ENCODE results near the gene COMMD1.
"Not testable (repeated sequence)": the region's sequence is repeated elsewhere in the genome, so short reads cannot be mapped to it uniquely, and the experiment has no call there.

DNA sequence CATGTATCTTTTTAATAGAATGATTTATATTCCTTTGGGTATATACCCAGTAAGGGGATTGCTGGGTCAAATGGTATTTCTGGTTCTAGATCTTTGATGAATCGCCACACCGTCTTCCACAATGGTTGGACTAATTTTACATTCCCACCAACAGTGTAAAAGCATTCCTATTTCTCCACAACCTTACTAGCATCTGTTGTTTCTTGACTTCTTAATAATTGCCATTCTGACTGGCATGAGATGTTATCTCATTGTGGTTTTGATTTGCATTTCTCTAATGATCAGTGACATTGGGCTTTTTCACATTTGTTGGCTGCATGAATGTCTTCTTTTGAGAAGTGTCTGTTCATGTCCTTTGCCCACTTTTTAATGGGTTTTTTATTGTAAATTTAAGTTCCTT, 220.8 kb downstream of the COMMD1 start:
- not testable (repeated sequence) for TF ChIP-seq JUND (IDR thresholded peaks at IDR 0.05); EP300 (IDR thresholded peaks at IDR 0.05; ENCODE audit: borderline replicate concordance in 1 of 2, low read depth in 1 of 2, low read length in 1 of 2); RFX5 (IDR thresholded peaks at IDR 0.05; ENCODE audit: low read length); RAD21 (IDR thresholded peaks at IDR 0.05; ENCODE audit: low read length); TAF1 (IDR thresholded peaks at IDR 0.05; ENCODE audit: borderline replicate concordance, low read depth, low read length); GABPA (IDR thresholded peaks at IDR 0.05; ENCODE audit: low read depth); MEF2A (IDR thresholded peaks at IDR 0.05; ENCODE audit: borderline replicate concordance, low read depth); FOXM1 (IDR thresholded peaks at IDR 0.05; ENCODE audit: low read depth); EZH2phosphoT487 (IDR thresholded peaks at IDR 0.05; ENCODE audit: borderline replicate concordance, low read depth); RCOR1 (IDR thresholded peaks at IDR 0.05; ENCODE audit: low read length)
- TF ChIP-seq, protein P1, sequence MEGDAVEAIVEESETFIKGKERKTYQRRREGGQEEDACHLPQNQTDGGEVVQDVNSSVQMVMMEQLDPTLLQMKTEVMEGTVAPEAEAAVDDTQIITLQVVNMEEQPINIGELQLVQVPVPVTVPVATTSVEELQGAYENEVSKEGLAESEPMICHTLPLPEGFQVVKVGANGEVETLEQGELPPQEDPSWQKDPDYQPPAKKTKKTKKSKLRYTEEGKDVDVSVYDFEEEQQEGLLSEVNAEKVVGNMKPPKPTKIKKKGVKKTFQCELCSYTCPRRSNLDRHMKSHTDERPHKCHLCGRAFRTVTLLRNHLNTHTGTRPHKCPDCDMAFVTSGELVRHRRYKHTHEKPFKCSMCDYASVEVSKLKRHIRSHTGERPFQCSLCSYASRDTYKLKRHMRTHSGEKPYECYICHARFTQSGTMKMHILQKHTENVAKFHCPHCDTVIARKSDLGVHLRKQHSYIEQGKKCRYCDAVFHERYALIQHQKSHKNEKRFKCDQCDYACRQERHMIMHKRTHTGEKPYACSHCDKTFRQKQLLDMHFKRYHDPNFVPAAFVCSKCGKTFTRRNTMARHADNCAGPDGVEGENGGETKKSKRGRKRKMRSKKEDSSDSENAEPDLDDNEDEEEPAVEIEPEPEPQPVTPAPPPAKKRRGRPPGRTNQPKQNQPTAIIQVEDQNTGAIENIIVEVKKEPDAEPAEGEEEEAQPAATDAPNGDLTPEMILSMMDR (IDR thresholded peaks at IDR 0.05), result not testable (repeated sequence)
- TF ChIP-seq, protein P2, sequence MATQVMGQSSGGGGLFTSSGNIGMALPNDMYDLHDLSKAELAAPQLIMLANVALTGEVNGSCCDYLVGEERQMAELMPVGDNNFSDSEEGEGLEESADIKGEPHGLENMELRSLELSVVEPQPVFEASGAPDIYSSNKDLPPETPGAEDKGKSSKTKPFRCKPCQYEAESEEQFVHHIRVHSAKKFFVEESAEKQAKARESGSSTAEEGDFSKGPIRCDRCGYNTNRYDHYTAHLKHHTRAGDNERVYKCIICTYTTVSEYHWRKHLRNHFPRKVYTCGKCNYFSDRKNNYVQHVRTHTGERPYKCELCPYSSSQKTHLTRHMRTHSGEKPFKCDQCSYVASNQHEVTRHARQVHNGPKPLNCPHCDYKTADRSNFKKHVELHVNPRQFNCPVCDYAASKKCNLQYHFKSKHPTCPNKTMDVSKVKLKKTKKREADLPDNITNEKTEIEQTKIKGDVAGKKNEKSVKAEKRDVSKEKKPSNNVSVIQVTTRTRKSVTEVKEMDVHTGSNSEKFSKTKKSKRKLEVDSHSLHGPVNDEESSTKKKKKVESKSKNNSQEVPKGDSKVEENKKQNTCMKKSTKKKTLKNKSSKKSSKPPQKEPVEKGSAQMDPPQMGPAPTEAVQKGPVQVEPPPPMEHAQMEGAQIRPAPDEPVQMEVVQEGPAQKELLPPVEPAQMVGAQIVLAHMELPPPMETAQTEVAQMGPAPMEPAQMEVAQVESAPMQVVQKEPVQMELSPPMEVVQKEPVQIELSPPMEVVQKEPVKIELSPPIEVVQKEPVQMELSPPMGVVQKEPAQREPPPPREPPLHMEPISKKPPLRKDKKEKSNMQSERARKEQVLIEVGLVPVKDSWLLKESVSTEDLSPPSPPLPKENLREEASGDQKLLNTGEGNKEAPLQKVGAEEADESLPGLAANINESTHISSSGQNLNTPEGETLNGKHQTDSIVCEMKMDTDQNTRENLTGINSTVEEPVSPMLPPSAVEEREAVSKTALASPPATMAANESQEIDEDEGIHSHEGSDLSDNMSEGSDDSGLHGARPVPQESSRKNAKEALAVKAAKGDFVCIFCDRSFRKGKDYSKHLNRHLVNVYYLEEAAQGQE (IDR thresholded peaks at IDR 0.05; ENCODE audit: low read depth, low read length), result not testable (repeated sequence)
